Activated CD8-positive, alpha-beta memory T cell treated with anti-CD3 and anti-CD28 coated beads, Interleukin-2, amount 50 U/mL, for 24 hours (primary cell): ENCODE results near the gene CDK13.
"Not testable (repeated sequence)": the region's sequence is repeated elsewhere in the genome, so short reads cannot be mapped to it uniquely, and the experiment has no call there.

Source experiments
- DNase-seq: peaks from one replicate; pipeline ENCODE4 v3.0.0-alpha.2; 2020; ENCODE audit errors: extremely low read depth

CDK13 gene

DNA sequence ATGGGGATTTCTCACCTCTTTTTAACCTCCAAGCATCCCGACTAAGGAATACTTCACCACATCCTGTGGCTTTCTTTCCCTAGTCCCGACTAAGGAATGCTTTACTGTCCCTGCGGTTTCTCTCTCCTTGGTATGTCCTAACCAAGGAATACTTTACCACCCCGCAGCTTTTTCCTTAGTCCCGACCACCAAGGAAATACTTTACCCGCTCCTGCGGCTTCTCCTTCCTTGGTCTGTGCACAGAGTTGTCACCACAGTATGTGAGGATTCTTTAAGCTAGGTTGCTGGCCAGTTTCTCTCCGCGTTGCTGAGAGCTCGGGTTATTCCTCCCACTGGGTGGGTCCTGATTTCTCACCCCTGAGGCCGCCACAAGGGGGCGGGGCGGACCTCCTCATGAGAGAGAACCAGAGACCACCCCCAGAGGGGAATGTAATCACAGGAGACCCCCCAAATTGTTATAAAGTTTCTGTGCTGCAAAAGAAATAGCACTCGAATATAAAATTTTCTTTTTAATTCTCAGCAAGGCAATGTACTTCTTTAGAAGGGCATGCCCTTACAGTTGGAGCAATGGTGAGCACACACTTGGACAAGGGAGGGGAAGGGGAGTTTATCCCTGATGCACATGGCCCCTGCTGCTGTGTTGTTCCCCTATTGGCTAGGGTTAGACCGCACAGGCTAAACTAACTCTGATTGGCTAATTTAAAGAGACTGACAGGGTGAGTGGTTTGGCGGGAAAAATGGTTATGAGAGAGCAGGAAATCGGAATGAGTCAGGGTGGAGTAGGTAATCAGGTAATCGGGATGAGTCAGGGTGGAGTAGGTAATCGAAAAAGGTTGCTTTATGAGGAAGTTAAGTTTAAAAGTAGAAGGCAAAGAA, 197.6 kb downstream of the CDK13 start:
- DNase-seq: no peak

DNA sequence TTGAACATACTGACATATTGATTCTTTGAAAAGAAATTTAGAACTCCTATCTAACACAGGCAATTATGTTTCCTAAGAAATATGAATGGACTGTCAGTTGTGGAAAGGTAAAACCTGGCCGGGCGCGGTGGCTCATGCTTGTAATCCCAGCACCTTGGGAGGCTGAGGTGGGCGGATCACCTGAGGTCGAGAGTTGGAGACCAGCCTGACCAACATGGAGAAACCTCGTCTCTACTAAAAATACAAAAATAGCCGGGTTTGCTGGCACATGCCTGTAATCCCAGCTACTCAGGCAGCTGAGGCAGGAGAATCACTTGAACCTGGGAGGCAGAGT, 198.2 kb downstream of the CDK13 start:
- not testable (repeated sequence) for DNase-seq

DNA sequence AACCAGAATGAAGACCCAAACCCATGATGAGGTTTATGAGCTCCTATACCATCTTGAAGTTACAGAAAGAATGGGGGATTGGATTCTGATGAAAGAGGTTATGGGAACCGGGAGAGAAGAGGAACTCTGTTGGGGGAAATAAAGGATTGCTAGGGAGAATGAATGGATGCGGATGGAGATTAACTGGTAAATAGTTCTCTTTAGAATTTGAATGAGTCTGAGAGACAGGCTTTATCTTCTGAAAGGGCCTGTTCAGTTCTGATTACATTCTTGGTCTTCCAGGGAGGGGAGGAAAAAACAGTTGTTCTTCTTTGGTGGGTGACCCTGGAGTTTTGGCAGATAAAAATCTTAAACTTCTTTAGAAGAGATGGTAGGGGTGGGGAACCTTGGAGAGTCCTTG, 198.6 kb downstream of the CDK13 start:
- DNase-seq: no peak
